LNCaP clone FGC (cell line): Measurements from ENCODE around the gene ICOS.
"Not testable (repeated sequence)": the region's sequence is repeated elsewhere in the genome, so short reads cannot be mapped to it uniquely, and the experiment has no call there.

Experiments used
- DNase-seq: peaks from one replicate; pipeline ENCODE4 v3.0.0-alpha.2; 2011; ENCODE audit warnings: low read depth
- H3K4me3 ChIP-seq: 2 replicates; pipeline ENCODE4 v1.5.1; 2011; ENCODE audit warnings: mild to moderate bottlenecking, low read depth, low read length, control low read depth
- CTCF ChIP-seq: IDR thresholded peaks from 2 replicates; pipeline ENCODE4 v1.5.1; 2012; ENCODE audit warnings: mild to moderate bottlenecking; ENCODE audit not compliant: control insufficient read depth, insufficient read depth; ENCODE audit errors: extremely low read depth

ICOS gene

GRCh38 chr2:203948733-203949132 lies 12.2 kb downstream of the ICOS start:
- TF ChIP-seq CTCF, result no peak
- H3K4me3 ChIP-seq, result no peak overlapping the region
- DNase-seq, result no peak

GRCh38 chr2:203949228-203949627 lies 12.7 kb downstream of the ICOS start:
- H3K4me3 ChIP-seq, result no peak overlapping the region
- DNase-seq, result no peak
- TF ChIP-seq CTCF, result no peak

GRCh38 chr2:203951366-203951902 lies 14.9 kb downstream of the ICOS start:
- H3K4me3 ChIP-seq, result no peak overlapping the region
- no peak for DNase-seq
- no peak for TF ChIP-seq CTCF

- DNase-seq, result no peak
- no peak overlapping the region for H3K4me3 ChIP-seq
- TF ChIP-seq CTCF, result no peak
These were observed 22.7 kb downstream of the ICOS start for GRCh38 chr2:203959265-203959664.

- H3K4me3 ChIP-seq, result no peak overlapping the region
- DNase-seq, result no peak
- no peak for TF ChIP-seq CTCF
These were observed 23.1 kb downstream of the ICOS start for GRCh38 chr2:203959672-203960071.

GRCh38 chr2:203960811-203961210 lies 24.2 kb downstream of the ICOS start:
- no peak for DNase-seq
- no peak overlapping the region for H3K4me3 ChIP-seq
- TF ChIP-seq CTCF, result no peak

GRCh38 chr2:203965190-203965589 lies 28.6 kb downstream of the ICOS start:
- not testable (repeated sequence) for DNase-seq, H3K4me3 ChIP-seq
